Measurements from ENCODE around the gene DCAF11. TPM values are rescaled to one million over a fixed set of nuclear protein-coding genes. Genes with fewer than 3 reads are reported as not detected.
A peak's percentile ranks its signal among the peaks of the same experiment; 100 is the strongest.

Gene DCAF11
- total RNA-seq, 2 experiments from 2014 or later, result 94.1 to 98.2 TPM

- H3K27ac Mint-ChIP-seq, result peak overlapping the region; percentile 84
- peaks cover 55% of the 10 kb centered on the region for H3K4me1 Mint-ChIP-seq
- no peaks in the 10 kb centered on the region for H3K9me3 Mint-ChIP-seq
- ChIA-PET CTCF (interaction anchor here (0.6 to 4.6 kb wide), 10 partner anchors 8 to 160 kb away, joined by 3 to 76 read pairs (median 7); partner anchors contain the start of genes CIDEB, IRF9, PSME1 and TINF2), POLR2A (interaction anchor here (0.8 to 21.4 kb wide), 19 partner anchors 11 to 99 kb away, joined by 3 to 652 read pairs (median 8); partner anchors contain the start of genes CHMP4A, DCAF11, IPO4 and IRF9)
- no peaks in the 10 kb centered on the region for H3K27me3 Mint-ChIP-seq
- peak overlapping the region; percentile 96 for H3K4me3 Mint-ChIP-seq
- no peak for DNase-seq
- peaks cover 80% of the 10 kb centered on the region for H3K36me3 Mint-ChIP-seq (ENCODE audit: low read depth)
These were observed 33.3 kb downstream of the DCAF11 start for GRCh38 chr14:24147761-24148428.

- Mint-ChIP-seq H3K4me1 (peaks cover 40% of the 10 kb centered on the region), H3K4me3 (peak overlapping the region; percentile 96), H3K27ac (peak overlapping the region; percentile 44), H3K36me3 (ENCODE audit: low read depth) (peaks cover 74% of the 10 kb centered on the region), H3K27me3 (no peaks in the 10 kb centered on the region), H3K9me3 (no peaks in the 10 kb centered on the region)
- no peak for DNase-seq
- POLR2A ChIA-PET, result interaction anchor here (0.7 to 21.4 kb wide), 10 partner anchors 8 to 161 kb away, joined by 3 to 652 read pairs (median 16); partner anchors contain the start of genes DCAF11, EMC9, IRF9 and NRL
- CTCF ChIA-PET, result interaction anchor here (0.8 to 4.6 kb wide), 3 partner anchors 8 to 14 kb away, joined by 3 to 21 read pairs (median 20); partner anchors contain the start of genes EMC9, IRF9 and PSME1
These were observed 34.9 kb downstream of the DCAF11 start for GRCh38 chr14:24149302-24149969.

- no peak for DNase-seq
- no peak overlapping the region for H3K4me3 Mint-ChIP-seq
- H3K9me3 Mint-ChIP-seq, result no peaks in the 10 kb centered on the region
- ChIA-PET POLR2A (interaction anchor here (0.7 to 19.0 kb wide), 6 partner anchors 9 to 160 kb away, joined by 3 to 652 read pairs (median 6); partner anchors contain the start of genes EMC9, IRF9, PSME1 and TM9SF1), CTCF (interaction anchor here (0.8 to 3.6 kb wide), 2 partner anchors 9 to 10 kb away, joined by 3 to 21 read pairs; partner anchors contain the start of genes EMC9 and IRF9)
- no peaks in the 10 kb centered on the region for H3K27me3 Mint-ChIP-seq
- no peak overlapping the region for H3K27ac Mint-ChIP-seq
- H3K4me1 Mint-ChIP-seq, result peaks cover 36% of the 10 kb centered on the region
- peaks cover 74% of the 10 kb centered on the region for H3K36me3 Mint-ChIP-seq (ENCODE audit: low read depth)
These were observed 35.5 kb downstream of the DCAF11 start for GRCh38 chr14:24150061-24150460.

GRCh38 chr14:24150567-24150966 lies 36.0 kb downstream of the DCAF11 start:
- H3K27ac Mint-ChIP-seq, result no peak overlapping the region
- POLR2A ChIA-PET, result interaction anchor here (0.7 to 19.0 kb wide), 7 partner anchors 9 to 45 kb away, joined by 3 to 652 read pairs (median 6); partner anchors contain the start of genes EMC9, IRF9, NRL and PSME1
- no peaks in the 10 kb centered on the region for H3K27me3 Mint-ChIP-seq

GRCh38 chr14:24150993-24151392 lies 36.4 kb downstream of the DCAF11 start:
- H3K9me3 Mint-ChIP-seq, result no peaks in the 10 kb centered on the region
- peaks cover 74% of the 10 kb centered on the region for H3K36me3 Mint-ChIP-seq (ENCODE audit: low read depth)
- no peaks in the 10 kb centered on the region for H3K27me3 Mint-ChIP-seq
- ChIA-PET POLR2A (interaction anchor here (0.7 to 19.0 kb wide), 6 partner anchors 10 to 45 kb away, joined by 3 to 652 read pairs (median 7); partner anchors contain the start of genes EMC9, IRF9, NRL and PSME1), CTCF (interaction anchor here (1.2 to 3.6 kb wide), 2 partner anchors 10 to 146 kb away, joined by 3 to 21 read pairs; partner anchors contain the start of gene IRF9)
- H3K27ac Mint-ChIP-seq, result no peak overlapping the region
- peaks cover 28% of the 10 kb centered on the region for H3K4me1 Mint-ChIP-seq
- no peak overlapping the region for H3K4me3 Mint-ChIP-seq
- DNase-seq, result no peak

More at GRCh38 chr14:24150567-24150966, 36.0 kb downstream of the DCAF11 start:
- CTCF ChIA-PET, result interaction anchor here (0.8 to 3.6 kb wide), 3 partner anchors 9 to 147 kb away, joined by 3 to 21 read pairs (median 3); partner anchors contain the start of genes EMC9 and IRF9
- Mint-ChIP-seq H3K4me3 (no peak overlapping the region), H3K4me1 (peaks cover 31% of the 10 kb centered on the region), H3K9me3 (no peaks in the 10 kb centered on the region), H3K36me3 (ENCODE audit: low read depth) (peaks cover 74% of the 10 kb centered on the region)
- DNase-seq, result no peak

GRCh38 chr14:24151404-24152080 lies 37.0 kb downstream of the DCAF11 start:
- Mint-ChIP-seq H3K36me3 (ENCODE audit: low read depth) (peaks cover 70% of the 10 kb centered on the region), H3K27ac (no peak overlapping the region), H3K27me3 (no peaks in the 10 kb centered on the region), H3K9me3 (no peaks in the 10 kb centered on the region), H3K4me1 (peaks cover 28% of the 10 kb centered on the region), H3K4me3 (no peak overlapping the region)
- CTCF ChIA-PET, result interaction anchor here (1.2 to 3.6 kb wide), 2 partner anchors 9 to 146 kb away, joined by 3 to 21 read pairs; partner anchors contain the start of gene IRF9
- POLR2A ChIA-PET, result interaction anchor here (0.7 to 19.0 kb wide), 5 partner anchors 11 to 44 kb away, joined by 4 to 652 read pairs (median 8); partner anchors contain the start of genes EMC9, IRF9, NRL and PSME1
- no peak for DNase-seq

GRCh38 chr14:24155100-24155499 lies 40.5 kb downstream of the DCAF11 start:
- H3K4me3 Mint-ChIP-seq, result no peak overlapping the region
- peaks cover 15% of the 10 kb centered on the region for H3K4me1 Mint-ChIP-seq
- H3K27me3 Mint-ChIP-seq, result no peaks in the 10 kb centered on the region
- no peak for DNase-seq
- CTCF ChIA-PET, result no interaction called here
- peaks cover 72% of the 10 kb centered on the region for H3K36me3 Mint-ChIP-seq (ENCODE audit: low read depth)
- no peaks in the 10 kb centered on the region for H3K9me3 Mint-ChIP-seq
- POLR2A ChIA-PET, result interaction anchor here (0.9 to 18.6 kb wide), 6 partner anchors 11 to 59 kb away, joined by 3 to 652 read pairs (median 5); partner anchors contain the start of genes DCAF11, EMC9, NRL and PSME1
- H3K27ac Mint-ChIP-seq, result no peak overlapping the region

GRCh38 chr14:24156840-24157239 lies 42.3 kb downstream of the DCAF11 start:
- ChIA-PET POLR2A (interaction anchor here (0.7 to 18.6 kb wide), 3 partner anchors 13 to 58 kb away, joined by 3 to 652 read pairs (median 4); partner anchors contain the start of genes EMC9, PSME1, PSME2 and RNF31), CTCF (interaction anchor here (0.9 kb wide), 1 partner anchor 48 kb away, joined by 3 read pairs; no protein-coding TSS in a partner anchor)

GRCh38 chr14:24157331-24157730 lies 42.8 kb downstream of the DCAF11 start:
- Mint-ChIP-seq H3K9me3 (no peaks in the 10 kb centered on the region), H3K27ac (peak overlapping the region; percentile 32), H3K4me3 (no peak overlapping the region), H3K36me3 (ENCODE audit: low read depth) (peaks cover 79% of the 10 kb centered on the region), H3K27me3 (no peaks in the 10 kb centered on the region), H3K4me1 (peaks cover 29% of the 10 kb centered on the region)
- POLR2A ChIA-PET, result interaction anchor here (0.8 to 18.6 kb wide), 3 partner anchors 14 to 63 kb away, joined by 3 to 652 read pairs (median 4); partner anchors contain the start of genes EMC9, PSME1, PSME2 and RNF31
- DNase-seq, result no peak
- CTCF ChIA-PET, result interaction anchor here (0.9 kb wide), 1 partner anchor 49 kb away, joined by 3 read pairs; no protein-coding TSS in a partner anchor

More at GRCh38 chr14:24156840-24157239, 42.3 kb downstream of the DCAF11 start:
- Mint-ChIP-seq H3K27ac (peak overlapping the region; percentile 32), H3K9me3 (no peaks in the 10 kb centered on the region), H3K27me3 (no peaks in the 10 kb centered on the region), H3K4me1 (peaks cover 24% of the 10 kb centered on the region), H3K36me3 (ENCODE audit: low read depth) (peaks cover 78% of the 10 kb centered on the region), H3K4me3 (no peak overlapping the region)
- DNase-seq, result no peak

GRCh38 chr14:24159777-24160498 lies 45.4 kb downstream of the DCAF11 start:
- H3K27ac Mint-ChIP-seq, result peak overlapping the region; percentile 100
- no peaks in the 10 kb centered on the region for H3K9me3 Mint-ChIP-seq
- no peak for DNase-seq
- POLR2A ChIA-PET, result interaction anchor here (0.9 to 18.6 kb wide), 23 partner anchors 16 to 271 kb away, joined by 3 to 652 read pairs (median 22); partner anchors contain the start of genes CBLN3, CHMP4A, CIDEB and DCAF11
- H3K27me3 Mint-ChIP-seq, result no peaks in the 10 kb centered on the region
- no peak overlapping the region for H3K4me3 Mint-ChIP-seq
- peaks cover 47% of the 10 kb centered on the region for H3K4me1 Mint-ChIP-seq
- CTCF ChIA-PET, result interaction anchor here (0.8 to 3.4 kb wide), 22 partner anchors 9 to 272 kb away, joined by 3 to 76 read pairs (median 13); partner anchors contain the start of genes CIDEB, DCAF11, EMC9 and IPO4
- H3K36me3 Mint-ChIP-seq (ENCODE audit: low read depth), result peaks cover 87% of the 10 kb centered on the region

- H3K4me1 Mint-ChIP-seq, result peaks cover 52% of the 10 kb centered on the region
These were observed 45.9 kb downstream of the DCAF11 start for GRCh38 chr14:24160499-24160849.

More at GRCh38 chr14:24160499-24160849, 45.9 kb downstream of the DCAF11 start:
- no peak for DNase-seq
- Mint-ChIP-seq H3K27ac (peak overlapping the region; percentile 100), H3K4me3 (peak overlapping the region; percentile 100), H3K36me3 (ENCODE audit: low read depth) (peaks cover 87% of the 10 kb centered on the region), H3K27me3 (no peaks in the 10 kb centered on the region), H3K9me3 (no peaks in the 10 kb centered on the region)
- ChIA-PET POLR2A (interaction anchor here (0.8 to 18.6 kb wide), 35 partner anchors 17 to 858 kb away, joined by 3 to 652 read pairs (median 12); partner anchors contain the start of genes CARMIL3, CBLN3, CHMP4A and CIDEB), CTCF (interaction anchor here (0.7 to 3.4 kb wide), 33 partner anchors 9 to 271 kb away, joined by 3 to 76 read pairs (median 8); partner anchors contain the start of genes CHMP4A, CIDEB, DCAF11 and EMC9)
